Coronary artery (tissue), 2 donors: ENCODE measurements around the gene ST6GALNAC6.

Experiments
- DNase-seq: peaks from one replicate; pipeline ENCODE4 v3.0.0-alpha.2; 2017; ENCODE audit warnings: low spot score
- H3K27ac ChIP-seq, 2 donors: fragments of 200-600 bp; sonication (generic); one replicate each; pipeline ENCODE4 v1.5.1; 2016 to 2019
- H3K4me3 ChIP-seq: fragments of 200-600 bp; sonication (generic); 2 replicates; pipeline ENCODE4 v1.5.1; 2016; ENCODE audit warnings: mild to moderate bottlenecking, moderate library complexity
- TF ChIP-seq, protein P1 (sequence below): fragments of 200-600 bp; sonication (generic); IDR thresholded peaks from one replicate; pipeline ENCODE4 v1.5.1; 2019; ENCODE audit warnings: antibody characterized with exemption

ST6GALNAC6 gene

DNA sequence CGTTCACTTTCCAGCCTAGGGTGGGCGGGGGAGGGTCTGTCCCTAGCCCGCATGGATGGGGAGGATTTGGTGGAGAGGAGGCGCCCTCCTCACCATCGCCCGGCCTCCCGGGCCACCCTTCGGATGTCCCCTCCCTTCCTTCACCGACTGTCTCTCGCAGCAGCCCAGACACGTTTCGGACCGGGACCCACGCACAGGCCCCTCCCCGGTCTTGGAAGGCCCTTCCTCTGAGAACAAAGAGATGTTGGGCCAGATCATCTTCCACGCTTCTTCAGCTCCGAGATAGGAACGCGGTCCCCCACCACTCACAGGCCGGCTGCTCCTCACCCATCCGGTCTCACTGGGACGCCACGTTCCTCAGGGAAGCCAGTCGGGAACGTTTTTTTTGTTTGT, 38.9 kb upstream of the ST6GALNAC6 start:
- DNase-seq = no peak
- Histone ChIP-seq H3K27ac (peak overlapping the region; percentile 24 to 83), H3K4me3 (peak overlapping the region; percentile 95)
- TF ChIP-seq, protein P1, sequence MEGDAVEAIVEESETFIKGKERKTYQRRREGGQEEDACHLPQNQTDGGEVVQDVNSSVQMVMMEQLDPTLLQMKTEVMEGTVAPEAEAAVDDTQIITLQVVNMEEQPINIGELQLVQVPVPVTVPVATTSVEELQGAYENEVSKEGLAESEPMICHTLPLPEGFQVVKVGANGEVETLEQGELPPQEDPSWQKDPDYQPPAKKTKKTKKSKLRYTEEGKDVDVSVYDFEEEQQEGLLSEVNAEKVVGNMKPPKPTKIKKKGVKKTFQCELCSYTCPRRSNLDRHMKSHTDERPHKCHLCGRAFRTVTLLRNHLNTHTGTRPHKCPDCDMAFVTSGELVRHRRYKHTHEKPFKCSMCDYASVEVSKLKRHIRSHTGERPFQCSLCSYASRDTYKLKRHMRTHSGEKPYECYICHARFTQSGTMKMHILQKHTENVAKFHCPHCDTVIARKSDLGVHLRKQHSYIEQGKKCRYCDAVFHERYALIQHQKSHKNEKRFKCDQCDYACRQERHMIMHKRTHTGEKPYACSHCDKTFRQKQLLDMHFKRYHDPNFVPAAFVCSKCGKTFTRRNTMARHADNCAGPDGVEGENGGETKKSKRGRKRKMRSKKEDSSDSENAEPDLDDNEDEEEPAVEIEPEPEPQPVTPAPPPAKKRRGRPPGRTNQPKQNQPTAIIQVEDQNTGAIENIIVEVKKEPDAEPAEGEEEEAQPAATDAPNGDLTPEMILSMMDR = no peak

DNA sequence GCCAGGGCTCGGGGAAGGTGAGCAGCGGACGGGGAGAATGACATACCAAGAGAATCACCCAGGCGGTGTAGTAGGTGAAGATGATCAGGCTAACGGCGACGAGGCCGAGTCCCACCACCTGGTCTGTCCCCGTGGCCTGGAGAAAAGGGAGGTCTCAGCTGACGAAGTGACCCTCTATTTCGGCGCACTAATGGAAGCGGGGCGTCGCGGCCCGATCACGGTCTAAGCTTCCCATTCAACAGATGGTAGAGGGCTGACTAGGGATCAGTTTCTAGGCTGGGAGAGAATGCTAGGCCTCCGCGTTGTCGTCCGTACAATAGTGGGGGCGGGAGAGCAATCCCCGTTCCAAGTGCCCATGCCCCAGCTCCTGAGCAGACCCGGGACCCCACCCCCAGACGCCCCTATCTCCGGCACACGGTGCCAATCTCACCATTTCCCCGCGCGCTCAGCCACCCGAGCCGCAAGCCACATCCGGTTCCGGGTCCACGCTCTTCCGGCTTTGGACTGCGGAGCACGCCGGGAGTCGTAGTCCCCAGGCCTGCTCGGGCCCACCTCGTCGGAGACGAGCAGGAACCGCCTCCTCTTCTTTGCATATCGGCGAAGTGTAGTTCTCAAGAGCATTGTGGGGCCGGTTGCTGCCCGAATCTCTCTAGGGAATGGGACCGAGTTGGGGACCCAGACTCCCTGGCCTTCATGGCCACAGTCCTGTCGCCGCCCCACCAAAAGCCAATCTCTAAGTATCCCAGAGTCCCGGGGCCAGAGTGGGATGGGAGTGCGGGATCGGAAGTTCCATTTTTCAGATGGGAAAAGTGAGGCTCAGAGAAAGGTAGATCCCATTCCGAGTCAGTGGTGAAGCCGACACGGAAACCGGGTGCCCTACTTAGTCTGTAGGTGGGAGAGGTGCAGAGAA, 38.2 kb upstream of the ST6GALNAC6 start, which contains the start of gene DPM2:
Gene DPM2, minus strand, starts transcription at position 467 of the 910 bp plus-strand sequence. Its CDS starts 34 bp downstream, at position 433.
- Histone ChIP-seq H3K27ac (peak within 1 kb of the TSS; percentile 24 to 83), H3K4me3 (peak within 1 kb of the TSS; percentile 95)
- TF ChIP-seq, protein P1 = no peak
- DNase-seq = no peak

DNA sequence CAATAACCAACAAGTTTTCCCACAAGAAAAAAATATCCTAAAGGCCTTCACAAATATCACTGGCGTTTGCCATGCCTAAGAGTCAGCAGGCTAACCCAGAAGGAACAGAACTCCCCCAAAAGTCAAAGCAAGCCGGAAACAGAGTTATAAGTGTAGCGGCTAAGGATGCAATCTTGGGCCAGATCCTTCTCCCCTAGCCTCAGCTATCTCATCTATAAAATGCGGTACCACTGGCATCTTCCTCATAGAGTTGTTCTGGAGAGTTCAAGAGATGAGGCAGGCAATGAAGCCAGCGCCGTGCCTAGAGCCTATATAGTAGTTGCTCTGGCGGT, 37.6 kb upstream of the ST6GALNAC6 start:
- no peak for DNase-seq
- H3K4me3 ChIP-seq = peak overlapping the region; percentile 95
- H3K27ac ChIP-seq = peak overlapping the region; percentile 24 to 83
- TF ChIP-seq, protein P1 = no peak

DNA sequence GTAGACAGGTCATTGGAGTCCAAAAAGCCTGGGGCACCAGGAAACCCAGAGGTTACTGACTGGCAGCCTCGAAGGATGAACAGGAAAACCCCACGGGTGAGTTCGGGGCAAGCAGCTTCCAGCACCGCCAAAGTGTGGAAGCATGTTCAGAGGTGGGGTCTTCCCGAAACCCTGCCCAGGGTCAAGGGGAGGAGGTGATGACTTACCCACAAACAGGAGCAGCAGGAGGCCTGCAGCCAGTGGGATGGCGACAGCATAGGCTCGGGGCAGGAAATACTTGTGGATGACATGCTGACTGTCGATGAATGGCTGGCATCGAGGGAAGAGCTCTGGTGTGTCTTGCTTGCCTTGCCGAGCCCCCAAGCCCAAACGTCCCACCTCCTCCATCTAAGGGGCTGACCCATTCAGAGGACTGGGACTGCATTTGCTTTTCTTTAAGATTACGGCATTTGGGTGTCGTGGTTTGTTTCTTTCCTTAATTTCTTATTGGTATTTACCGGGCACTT, 37.0 kb upstream of the ST6GALNAC6 start:
- H3K4me3 ChIP-seq = peak overlapping the region; percentile 95

DNA sequence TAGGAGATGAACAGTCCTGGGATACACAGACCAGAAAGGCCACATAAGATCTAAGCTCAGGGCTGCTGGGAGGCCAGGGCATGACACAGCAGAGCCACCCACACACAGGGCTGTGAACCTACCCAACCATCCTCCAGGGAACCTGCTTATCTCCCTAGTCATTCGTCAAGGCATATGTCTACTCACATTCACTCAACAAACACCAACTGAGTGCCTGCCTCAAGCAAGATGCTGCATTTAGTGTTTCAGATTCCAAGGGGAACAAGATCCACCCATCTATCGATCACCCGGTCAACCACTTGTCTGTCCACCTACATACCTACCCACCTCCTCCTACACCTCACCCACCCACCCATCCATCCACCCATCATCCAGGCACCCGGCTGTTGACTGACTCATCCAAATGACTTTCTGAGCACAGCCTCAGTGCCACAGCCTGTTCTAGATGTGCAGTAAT, 36.4 kb upstream of the ST6GALNAC6 start:
- TF ChIP-seq, protein P1 = no peak

More for the DNA sequence above, 37.0 kb upstream of the ST6GALNAC6 start:
- no peak overlapping the region for H3K27ac ChIP-seq
- no peak for DNase-seq
- TF ChIP-seq, protein P1 = no peak

DNA sequence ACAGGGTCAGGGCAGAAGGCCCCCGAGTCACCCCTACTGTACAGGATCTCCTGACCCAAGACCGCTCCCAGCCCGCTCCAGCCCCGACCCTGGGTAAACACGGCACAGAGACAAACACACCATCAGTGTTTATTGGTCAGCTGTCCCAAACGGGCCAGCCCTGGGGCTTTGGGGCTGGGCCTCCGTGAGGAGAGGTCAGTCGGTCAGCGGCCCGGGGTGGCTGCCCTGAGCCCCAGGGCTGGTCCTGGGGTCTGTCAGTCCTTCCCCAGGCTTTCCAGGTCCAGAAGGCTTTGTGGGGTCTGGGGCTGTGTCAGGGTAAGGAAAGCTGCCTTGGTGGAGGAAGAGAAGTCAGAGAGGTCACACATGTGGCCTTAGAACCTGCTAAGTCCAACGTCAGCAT, 35.6 kb upstream of the ST6GALNAC6 start:
- DNase-seq = no peak
- TF ChIP-seq, protein P1 = no peak
- Histone ChIP-seq H3K4me3 (no peak overlapping the region), H3K27ac (no peak overlapping the region)

More for the DNA sequence above, 36.4 kb upstream of the ST6GALNAC6 start:
- H3K4me3 ChIP-seq = peak overlapping the region; percentile 95
- no peak for DNase-seq
- no peak overlapping the region for H3K27ac ChIP-seq
